22Rv1 (cell line): Measurements from ENCODE around the gene INPP5A.

Experiments
- ZFX ChIP-seq: fragments of 450-650 bp; IDR thresholded peaks from 2 replicates; pipeline ENCODE4 v1.6.1; 2017; ENCODE audit warnings: antibody characterized with exemption, borderline replicate concordance
- TF ChIP-seq, protein P1 (sequence below): fragments of 450-650 bp; IDR thresholded peaks from 2 replicates; pipeline ENCODE4 v1.5.1; 2017; ENCODE audit warnings: mild to moderate bottlenecking

DNA sequence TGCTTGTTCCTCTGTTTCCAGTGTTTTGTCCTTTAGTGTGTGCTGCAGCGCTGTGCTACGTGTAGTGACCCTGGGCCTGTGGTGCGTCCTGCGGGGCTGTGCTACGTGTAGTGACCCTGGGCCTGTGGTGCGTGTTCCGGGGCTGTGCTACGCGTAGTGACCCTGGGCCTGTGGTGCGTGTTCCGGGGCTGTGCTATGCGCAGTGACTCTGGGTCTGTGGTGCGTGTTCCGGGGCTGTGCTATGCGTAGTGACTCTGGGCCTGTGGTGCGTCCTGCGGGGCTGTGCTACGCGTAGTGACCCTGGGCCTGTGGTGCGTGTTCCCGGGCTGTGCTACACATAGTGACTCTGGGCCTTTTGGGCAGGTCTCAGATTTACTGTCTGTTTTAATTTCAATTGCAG is 60.1 kb downstream of the INPP5A start:
- TF ChIP-seq, protein P1, sequence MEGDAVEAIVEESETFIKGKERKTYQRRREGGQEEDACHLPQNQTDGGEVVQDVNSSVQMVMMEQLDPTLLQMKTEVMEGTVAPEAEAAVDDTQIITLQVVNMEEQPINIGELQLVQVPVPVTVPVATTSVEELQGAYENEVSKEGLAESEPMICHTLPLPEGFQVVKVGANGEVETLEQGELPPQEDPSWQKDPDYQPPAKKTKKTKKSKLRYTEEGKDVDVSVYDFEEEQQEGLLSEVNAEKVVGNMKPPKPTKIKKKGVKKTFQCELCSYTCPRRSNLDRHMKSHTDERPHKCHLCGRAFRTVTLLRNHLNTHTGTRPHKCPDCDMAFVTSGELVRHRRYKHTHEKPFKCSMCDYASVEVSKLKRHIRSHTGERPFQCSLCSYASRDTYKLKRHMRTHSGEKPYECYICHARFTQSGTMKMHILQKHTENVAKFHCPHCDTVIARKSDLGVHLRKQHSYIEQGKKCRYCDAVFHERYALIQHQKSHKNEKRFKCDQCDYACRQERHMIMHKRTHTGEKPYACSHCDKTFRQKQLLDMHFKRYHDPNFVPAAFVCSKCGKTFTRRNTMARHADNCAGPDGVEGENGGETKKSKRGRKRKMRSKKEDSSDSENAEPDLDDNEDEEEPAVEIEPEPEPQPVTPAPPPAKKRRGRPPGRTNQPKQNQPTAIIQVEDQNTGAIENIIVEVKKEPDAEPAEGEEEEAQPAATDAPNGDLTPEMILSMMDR: no peak
- no peak for TF ChIP-seq ZFX
